Heart left ventricle (tissue), 13 donors: Measurements from ENCODE around the gene LAYN.

Experiments
- CTCF ChIP-seq, 12 donors: fragments of 200-600 bp; sonication (generic) in 4 of 12; IDR thresholded peaks; one replicate each; pipeline versions ENCODE4 v1.5.0 to v1.8.0; 2018 to 2022; ENCODE audit warnings: antibody characterized with exemption in 12 of 12, mild to moderate bottlenecking in 5 of 12
- POLR2A ChIP-seq, 2 donors: fragments of 450-650 bp; IDR thresholded peaks; one replicate each; pipeline ENCODE4 v1.6.1; 2017; ENCODE audit warnings: antibody characterized with exemption in 2 of 2, mild to moderate bottlenecking in 2 of 2, moderate library complexity in 2 of 2
- donor health status: ischemic (EF 13 %, LVEDD 7.1; RV severe dilation, severe dysfunction).
- donor health status: DM: no; HTN: yes; CAD: no.
- donor health status: DM: no; HTN: no; CAD: no.
- donor health status: ischemic (EF 25% LVEDD 6.9; RV normal size, moderate dysfunction).
- donor health status: ischemic (EF 25% LVEDD 5.7; RV mildly dilated, moderate dysfunction).
- donor health status: ischemic (EF 35%, LVEDD 5.7; RV mildly dilated, moderate dysfunction).
- donor health status: nonischemic (EF 11% LVEDD 7.7; RV severe dilation, severe dysfunction).
- donor health status: DM: yes; HTN: yes; CAD: no.
- donor health status: PGD.
- donor health status: ischemic (EF 29% LVEDD 5.4; RV normal size, mild dysfunction).
- donor health status: nonischemic (EF 23%, LVEDD 6.1; RV moderate dilation, normal function).

GRCh38 chr11:111515591-111515990, 24.9 kb upstream of the LAYN start:
- no peak for TF ChIP-seq CTCF (IDR thresholded peaks at IDR 0.05)
- TF ChIP-seq POLR2A (IDR thresholded peaks at IDR 0.05): no peak
